GM18508 (cell line): ENCODE data around the gene EPB41L2.

ENCODE experiments used
- ATAC-seq: cut with Tn5 transposase; IDR thresholded peaks from one replicate; pipeline ENCODE4 v1.9.1; 2021; ENCODE audit warnings: moderate number of reproducible peaks; ENCODE audit not compliant: insufficient read depth, unreplicated experiment

Gene EPB41L2

DNA sequence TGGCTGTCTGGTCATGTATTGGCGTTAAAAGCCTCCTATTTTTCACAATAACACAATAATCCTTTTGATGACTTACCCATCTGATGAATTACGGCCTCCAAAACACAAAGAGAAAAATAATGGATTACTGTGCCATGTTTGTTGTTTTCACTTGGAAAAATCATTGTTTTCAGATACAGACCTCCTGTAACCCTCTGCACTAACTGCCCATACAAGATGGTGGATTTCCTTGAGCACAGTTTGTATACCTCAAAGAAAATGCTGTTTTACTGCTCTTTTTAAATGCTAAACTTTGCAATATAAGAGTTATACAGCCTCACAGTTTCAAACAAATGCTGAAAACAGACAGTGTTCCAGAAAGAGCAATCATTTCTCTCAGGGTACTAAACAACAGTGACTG, 174.8 kb downstream of the EPB41L2 start:
- no peak for ATAC-seq

- no peak for ATAC-seq
These were observed 176.1 kb downstream of the EPB41L2 start for GRCh38 chr6:130886966-130887365.

GRCh38 chr6:130885392-130886192, 177.5 kb downstream of the EPB41L2 start:
- ATAC-seq = peak; percentile 85

- ATAC-seq = no peak
These were observed 180.7 kb downstream of the EPB41L2 start for GRCh38 chr6:130882370-130882769.

DNA sequence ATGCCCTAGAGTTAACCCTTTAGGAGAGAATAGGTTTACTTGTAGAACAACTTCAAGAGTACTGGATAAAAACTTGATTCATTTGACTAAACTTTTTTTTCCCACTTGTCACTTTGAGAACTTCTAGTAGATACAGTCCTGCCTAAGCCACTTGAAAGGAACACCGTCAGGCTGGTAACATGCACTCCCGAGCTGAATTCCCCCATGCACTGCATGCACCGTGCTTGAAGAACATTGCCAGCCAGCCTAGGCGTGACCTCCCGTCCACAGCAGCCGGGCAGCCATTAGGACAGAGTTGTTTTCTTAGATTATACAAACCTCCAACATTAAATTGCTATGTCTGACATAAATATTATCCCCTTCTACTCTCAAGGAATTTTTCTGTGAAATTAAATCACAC, 183.2 kb downstream of the EPB41L2 start:
- no peak for ATAC-seq

DNA sequence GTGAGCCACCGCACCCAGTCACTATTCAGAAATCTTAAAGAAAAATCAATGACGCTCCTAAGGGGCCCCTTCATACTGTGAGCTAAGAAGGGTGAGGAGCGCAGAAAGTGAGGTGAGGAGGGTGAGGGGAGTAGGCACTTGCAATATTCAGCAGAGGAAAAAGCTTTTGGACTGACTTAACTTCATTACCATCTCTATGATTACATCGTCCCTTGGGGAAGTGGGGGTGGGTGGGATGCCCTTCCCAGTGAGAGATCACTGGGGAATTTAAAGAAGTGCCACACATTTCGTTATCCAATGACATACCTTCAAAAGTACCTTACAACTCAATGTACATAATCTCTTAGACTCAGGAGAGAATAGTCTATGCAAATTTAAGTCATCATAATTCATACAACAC, 189.3 kb downstream of the EPB41L2 start:
- ATAC-seq = no peak

GRCh38 chr6:130872250-130873095, 190.6 kb downstream of the EPB41L2 start:
- peak; percentile 61 for ATAC-seq

DNA sequence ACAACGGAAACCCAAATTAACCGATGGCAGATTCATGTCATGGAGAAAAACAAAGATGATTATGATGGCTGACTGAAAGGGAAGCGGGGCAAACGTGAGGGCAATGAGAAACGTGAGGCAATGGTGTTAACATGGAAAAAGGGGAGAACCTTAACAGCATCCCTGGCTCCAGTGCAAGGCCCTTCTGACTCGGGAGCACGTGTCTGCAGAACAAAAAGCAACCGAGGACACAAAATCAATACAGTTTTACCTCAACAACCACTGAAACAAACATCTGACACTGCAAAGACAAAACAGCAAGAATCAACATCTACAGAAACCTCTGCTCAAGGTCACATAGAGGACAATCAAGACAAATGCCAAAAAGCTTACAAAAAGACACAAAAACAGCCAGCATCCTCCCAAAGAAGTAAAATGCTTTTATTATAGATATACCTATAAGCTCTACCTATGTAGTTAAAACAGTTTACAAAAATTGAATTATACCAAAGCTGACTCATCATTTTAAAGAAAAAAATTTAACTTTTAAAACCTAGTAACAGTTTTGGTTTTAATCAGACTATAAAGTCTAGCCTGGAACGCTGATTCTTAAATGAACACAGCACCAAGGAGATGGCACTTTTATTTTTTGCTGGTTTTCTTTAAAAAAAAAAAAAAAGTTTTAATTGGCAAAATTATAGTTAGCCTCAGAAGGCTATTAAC, 192.7 kb downstream of the EPB41L2 start:
- ATAC-seq = no peak

GRCh38 chr6:130869681-130870080, 193.4 kb downstream of the EPB41L2 start:
- no peak for ATAC-seq

DNA sequence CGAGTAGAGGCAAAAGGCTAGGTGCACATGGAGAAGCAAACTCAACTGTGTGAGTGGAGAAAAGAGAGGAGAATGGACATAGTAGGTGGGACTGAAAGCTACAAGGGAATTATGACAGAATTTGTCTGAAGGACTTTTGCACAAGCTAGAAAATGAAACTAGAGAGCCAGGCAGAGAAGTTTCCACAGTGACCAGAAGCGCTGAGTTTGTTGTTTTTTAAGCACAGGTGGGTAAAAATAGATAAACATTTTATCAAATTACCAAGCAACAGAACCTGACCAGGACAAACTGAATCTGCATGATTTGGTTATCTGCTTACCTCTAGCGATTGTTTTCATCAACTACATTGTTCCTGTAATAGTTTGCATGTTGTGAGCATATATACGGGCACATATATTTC, 197.3 kb downstream of the EPB41L2 start:
- no peak for ATAC-seq

GRCh38 chr6:130864344-130864743, 198.7 kb downstream of the EPB41L2 start:
- no peak for ATAC-seq

DNA sequence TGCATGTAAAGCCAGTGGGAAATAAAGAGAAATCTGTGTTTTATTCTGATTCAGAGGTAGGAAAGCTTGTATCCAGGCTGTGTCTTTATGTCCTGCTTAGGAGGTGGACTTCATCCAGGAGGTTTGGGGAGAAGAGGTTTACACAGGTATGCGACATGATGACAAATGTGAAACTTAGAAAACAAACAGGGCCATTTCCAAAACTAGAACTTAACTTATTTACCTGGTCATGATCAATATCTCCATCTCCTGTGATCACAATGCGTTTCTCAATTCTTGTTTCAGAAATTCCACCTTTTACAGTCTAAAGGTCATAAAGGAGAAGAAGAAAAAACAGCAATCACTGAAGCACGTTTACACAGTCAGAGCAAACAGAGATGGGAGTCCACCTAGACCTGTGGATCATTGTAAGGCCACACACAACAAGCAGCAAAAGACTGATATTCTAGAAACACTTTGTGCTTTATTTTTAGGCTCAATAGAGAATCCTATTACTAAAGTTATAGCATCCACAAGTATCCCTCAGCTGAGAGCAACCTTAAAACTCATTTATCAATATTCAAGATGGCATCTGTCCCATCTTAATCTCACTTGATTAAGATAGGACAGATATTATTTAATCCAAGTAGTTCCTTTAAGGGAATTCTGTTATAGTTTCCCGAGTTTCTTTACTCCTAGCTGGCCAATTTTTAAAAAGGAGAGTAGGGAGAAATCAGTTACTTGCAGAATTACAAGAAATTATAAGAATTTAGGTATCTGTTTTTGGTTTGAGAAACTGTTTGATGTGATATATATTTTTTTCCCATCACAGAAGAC, 199.4 kb downstream of the EPB41L2 start:
- no peak for ATAC-seq

DNA sequence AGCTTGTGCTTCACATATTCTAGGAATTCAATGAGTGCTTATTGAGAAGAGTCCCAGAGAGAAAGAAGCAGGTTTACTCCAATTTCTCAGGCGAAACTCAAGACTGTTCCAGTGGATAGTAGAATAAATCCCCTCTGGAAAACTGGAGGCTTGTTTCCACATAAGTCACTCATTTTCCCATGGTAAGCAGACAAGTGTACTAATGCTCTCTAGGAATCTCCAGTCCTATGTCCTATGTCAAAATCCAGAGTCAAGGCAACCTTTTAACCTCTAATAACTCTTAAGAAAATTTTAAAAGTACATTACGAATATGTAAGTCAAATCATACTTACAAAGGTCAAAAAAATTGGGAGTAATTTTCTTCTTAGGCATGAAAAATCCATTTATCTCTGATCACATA, 200.7 kb downstream of the EPB41L2 start:
- ATAC-seq = no peak

DNA sequence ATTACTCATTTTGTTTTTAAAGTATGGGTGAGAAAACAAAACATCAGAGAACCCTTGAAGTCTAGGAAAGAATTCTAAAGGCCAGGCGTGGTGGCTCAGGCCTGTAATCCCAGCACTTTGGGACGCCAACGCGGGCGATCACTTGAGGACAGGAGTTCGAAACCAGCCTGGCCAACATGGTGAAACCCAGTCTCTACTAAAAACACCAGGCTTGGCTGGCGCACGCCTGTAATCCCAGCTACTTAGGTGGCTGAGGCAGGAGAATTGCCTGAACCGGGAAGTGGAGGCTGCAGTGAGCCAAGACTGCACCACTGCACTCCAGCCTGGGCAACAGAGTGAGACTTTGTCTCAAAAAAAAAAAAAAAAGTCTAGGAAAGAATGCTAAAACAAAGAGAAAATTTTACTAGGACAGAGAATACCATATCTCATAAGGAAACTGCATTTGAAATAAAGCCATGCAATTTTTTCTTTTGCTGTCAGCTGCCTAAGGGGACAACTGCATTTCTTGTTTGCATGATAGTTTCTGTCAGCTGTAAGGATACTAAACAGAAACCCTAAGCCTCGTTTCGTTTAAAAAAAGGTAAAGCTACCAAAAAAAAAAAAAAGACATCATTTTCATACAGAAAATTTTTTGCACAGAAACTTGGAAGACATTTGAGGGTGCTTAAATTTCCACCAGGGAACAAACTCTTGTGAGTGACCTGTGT, 203.7 kb downstream of the EPB41L2 start:
- no peak for ATAC-seq

DNA sequence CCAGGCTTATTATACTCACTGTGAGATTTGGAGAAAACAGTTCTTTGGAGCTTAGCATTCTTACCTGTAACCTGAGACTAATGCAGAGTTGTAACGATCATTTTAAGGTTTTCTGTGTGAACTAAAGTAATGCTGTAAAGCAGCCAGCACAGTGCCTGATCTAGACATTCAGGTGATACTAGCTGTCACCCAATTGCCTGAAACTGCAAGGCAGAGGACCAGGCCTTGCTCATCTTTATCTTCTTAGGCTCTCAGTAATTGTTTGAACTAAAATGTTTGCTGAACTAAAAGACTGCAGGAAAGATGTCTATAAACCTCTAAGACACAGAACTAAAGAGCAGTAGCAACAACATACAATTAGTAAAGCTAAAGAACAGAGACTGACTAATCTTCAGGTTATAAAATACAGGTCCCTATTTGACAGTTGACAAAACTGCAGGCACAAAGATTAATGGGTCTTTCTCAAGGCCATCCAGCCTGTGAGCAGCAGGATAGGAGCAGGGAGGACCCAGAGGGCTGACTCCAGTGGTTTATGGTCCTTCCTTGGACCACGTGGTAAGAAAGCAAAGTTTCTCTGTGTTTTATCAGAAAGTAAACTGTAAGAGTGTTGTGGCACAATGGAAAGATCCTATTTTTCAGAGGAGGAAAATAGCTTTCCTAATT, 204.4 kb downstream of the EPB41L2 start:
- ATAC-seq = no peak

DNA sequence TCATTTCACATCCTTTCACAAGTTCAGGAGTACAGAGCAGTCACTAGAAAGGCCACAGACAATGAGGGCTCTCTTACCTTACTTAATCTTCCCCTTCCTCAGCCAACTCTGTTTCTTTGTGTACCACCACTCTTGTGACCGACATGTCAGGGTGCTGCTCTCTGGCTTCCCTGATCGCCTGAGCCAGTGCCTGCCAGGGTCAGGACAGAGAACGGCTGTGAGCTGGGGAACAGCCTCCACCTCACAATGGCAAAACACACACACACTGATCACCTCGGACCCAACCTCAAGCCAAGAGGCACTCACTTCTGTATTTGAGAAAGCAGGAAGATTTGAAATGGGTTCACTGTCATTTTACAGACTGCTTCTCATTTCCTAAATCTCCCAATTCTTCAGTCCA, 205.0 kb downstream of the EPB41L2 start:
- ATAC-seq = no peak

- no peak for ATAC-seq
These were observed 209.4 kb downstream of the EPB41L2 start for GRCh38 chr6:130853555-130854183.

- ATAC-seq = no peak
These were observed 210.0 kb downstream of the EPB41L2 start for GRCh38 chr6:130852844-130853554.
